ENCODE data around the gene MYL7.
"Not testable (repeated sequence)": the region's sequence is repeated elsewhere in the genome, so short reads cannot be mapped to it uniquely, and the experiment has no call there.

The MYL7 gene

GRCh38 chr7:44128721-44129582 is 12.2 kb downstream of the MYL7 start:
- DNase-seq, result no peak

DNA sequence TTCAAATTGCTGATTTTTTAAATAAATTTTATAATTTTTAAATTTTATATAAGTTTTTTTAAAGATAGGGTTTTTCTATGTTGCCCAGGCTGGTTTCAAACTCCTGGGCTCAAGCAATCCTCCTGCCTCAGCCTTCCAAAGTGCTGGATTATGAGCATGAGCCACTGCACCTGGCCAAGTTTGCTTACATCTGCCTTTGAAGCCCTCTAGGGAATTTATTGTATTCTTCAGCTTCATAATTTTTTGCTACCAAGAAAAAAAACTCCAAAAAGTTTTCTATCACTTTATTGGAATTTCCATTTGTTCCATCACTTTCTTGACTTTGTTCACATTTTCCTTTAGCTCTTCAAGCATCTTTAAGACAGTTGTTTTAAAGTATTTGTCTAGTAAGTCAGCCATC is 14.0 kb downstream of the MYL7 start:
- DNase-seq, result no peak

- not testable (repeated sequence) for DNase-seq
Observed at GRCh38 chr7:44126574-44126973, 14.6 kb downstream of the MYL7 start.

GRCh38 chr7:44124822-44125202 is 16.3 kb downstream of the MYL7 start:
- no peak for DNase-seq

DNA sequence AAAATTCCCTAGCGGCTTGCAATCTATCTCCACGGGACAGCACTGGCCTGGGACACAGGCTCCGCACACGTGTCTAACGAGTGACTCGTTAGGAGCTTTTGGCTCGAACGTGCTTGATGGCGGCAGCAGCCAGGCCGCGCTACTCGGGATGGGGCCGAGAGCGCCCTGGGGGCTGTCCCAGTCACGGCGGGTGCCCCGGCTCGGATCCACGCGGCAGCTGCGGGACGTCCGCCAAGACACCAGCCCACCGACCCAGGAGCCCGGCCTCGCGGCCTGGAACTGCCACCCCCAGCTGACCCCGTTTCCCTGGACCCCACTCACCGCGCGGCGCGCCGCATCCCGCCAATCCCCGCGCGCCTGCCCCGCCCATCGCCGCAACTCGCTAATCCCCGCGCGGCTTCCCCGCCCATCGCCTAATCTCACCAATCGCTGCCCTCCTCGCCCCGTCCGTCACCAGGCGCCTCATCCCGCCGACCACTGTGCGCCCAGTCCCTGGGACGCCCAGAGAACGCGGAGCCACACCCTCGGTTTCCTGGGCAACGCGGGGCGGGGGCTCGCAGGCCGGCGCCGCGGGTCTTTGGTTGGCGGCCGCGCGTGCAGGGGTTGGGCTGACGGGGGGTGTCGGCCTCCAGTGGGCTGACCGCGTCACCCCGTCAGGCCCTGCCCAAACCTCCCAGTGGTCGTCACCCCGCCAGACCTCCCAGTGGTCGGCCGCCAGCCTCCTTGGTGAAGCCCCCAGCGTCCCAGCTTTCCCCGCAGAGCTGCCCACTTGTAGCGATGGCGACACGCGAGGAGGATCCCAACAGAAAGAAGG is 17.7 kb downstream of the MYL7 start, which contains the start of gene POLD2:
POLD2 (minus strand) TSS at position 359 of the 814 bp plus-strand sequence. CDS start 1,495 bp downstream, outside the sequence.
- peak; percentile 95 for DNase-seq

DNA sequence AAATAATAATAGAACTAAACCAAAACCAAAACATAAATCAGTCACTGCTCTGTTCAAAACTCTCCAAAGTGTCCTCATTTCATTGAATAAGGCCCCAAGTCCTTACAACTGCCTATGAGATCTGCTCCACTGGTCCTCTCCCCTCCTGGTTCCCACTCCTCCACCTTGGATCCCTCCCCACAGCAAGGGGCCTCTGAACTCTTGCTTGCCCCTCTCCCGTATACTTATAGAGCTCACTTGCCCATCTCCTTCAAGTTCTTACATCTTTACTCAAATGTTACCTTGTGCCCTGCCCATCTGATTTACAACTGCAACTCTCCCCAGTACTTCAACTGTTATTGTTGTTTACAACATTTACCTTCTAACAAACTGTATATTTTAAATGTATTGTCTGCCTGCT is 18.6 kb downstream of the MYL7 start:
- no peak for DNase-seq

GRCh38 chr7:44121761-44122420 is 19.2 kb downstream of the MYL7 start:
- DNase-seq, result no peak

DNA sequence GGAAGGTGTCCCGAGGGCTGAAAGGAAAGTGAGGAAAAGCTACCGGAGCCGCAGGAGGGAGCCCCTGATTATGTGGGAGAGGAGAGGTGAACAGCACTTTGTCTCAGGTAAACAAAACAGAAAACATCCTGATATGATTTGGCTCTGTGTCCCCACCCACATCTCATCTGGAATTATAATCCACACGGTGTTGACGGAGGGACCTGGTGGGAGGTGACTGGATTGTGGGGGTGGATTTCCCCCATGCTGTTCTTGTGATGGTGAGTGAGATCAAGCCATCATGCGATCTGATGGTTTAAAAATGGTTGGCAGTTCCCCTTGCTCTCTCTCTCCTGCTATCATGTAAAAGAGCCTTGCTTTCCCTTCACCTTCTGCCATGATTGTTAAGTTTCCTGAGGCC is 20.7 kb downstream of the MYL7 start:
- no peak for DNase-seq

DNA sequence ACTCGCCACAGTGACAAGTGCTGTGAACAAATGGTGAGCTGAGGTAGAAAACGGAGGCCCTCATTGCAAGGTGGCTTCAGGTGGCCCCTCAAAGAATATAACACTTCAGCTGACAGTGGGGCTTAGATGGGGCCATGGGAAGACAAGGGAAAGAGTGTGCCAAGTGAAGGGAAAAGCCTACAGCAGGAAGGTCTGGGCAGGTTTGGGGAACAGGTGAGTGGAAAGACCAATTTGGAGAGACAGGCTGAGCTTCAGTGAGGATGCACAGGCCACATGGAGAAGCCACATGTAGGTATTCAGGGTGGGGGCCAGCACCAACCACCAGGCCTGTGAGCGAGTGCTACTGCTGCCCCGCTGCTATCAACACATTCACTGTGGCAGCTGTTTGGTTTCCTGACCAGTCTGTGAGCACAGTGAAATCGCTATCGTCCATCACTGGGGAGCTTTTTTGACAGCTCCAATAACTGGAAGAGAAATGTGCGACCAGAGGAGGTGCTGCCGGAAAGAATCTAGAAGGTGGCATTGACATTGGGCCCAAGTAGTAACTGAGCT is 21.2 kb downstream of the MYL7 start:
- no peak for DNase-seq

DNA sequence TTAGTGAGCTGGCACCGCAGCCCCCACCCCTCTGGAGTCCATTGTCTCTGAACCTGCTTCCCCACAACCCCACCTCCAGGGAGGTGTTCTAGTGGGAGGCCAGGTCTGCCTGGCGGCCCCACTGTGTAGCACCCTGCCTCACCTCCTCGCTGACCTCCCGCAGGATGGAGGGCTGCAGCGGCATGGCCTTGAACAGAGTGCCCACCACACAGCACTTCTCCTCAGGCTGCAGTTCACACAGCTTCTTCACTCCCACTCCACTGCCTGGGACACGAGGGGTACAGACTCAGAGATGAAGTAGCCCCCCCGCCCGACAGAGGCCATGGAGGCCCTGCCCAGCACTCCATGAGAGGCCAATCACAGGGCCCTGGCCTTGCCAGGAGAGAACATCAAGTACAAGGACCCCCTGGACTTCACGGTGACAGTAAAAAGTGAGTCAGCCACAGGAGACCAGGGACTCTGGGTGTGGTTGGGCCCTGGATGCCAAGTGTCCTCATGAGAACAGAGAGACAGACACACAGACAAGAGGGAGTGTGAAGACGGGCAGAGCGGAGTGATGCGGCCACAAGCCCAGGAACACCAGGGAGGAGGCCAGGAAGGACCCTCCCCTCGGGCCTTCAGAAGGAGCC is 23.2 kb downstream of the MYL7 start:
- no peak for DNase-seq

GRCh38 chr7:44116789-44117666 is 24.1 kb downstream of the MYL7 start:
- no peak for DNase-seq

- no peak for DNase-seq
Observed at GRCh38 chr7:44116087-44116788, 24.9 kb downstream of the MYL7 start.

- no peak for DNase-seq
Observed at GRCh38 chr7:44114586-44115310, 26.4 kb downstream of the MYL7 start.

GRCh38 chr7:44113764-44114354 is 27.3 kb downstream of the MYL7 start:
- no peak for DNase-seq

GRCh38 chr7:44112997-44113763 is 28.0 kb downstream of the MYL7 start:
- DNase-seq, result no peak

- DNase-seq, result no peak
Observed at GRCh38 chr7:44112231-44112996, 28.7 kb downstream of the MYL7 start.

- DNase-seq, result no peak
Observed at GRCh38 chr7:44111761-44112160, 29.4 kb downstream of the MYL7 start.

All from kidney glomerular epithelial cell (primary cell).